HCT116 (cell line): ENCODE measurements around the gene THTPA. TPM values are rescaled to one million over a fixed set of nuclear protein-coding genes. Genes with fewer than 3 reads are reported as not detected.

Experiments used
- ATAC-seq: fragments of 200-7000 bp; cut with Tn5 transposase; 2 replicates; pipeline ENCODE4 v1.9.1; 2020; ENCODE audit warnings: mild to moderate bottlenecking, moderate library complexity
- BruUV-seq: library from RNA; stranded (reverse); fragments of 400-500 nt; replicated peaks from 2 replicates; lab custom pipeline; 2021; lab: Mats Ljungman, UMichigan
- CTCF ChIA-PET: fragments of 300-600 bp; sonication (Branson Sonifier 250); formaldehyde crosslinking; loops from one replicate; lab custom pipeline; 2021; ENCODE audit warnings: antibody characterized with exemption; lab: Charles Lee
- POLR2A ChIA-PET: fragments of 300-600, 350-600 bp; sonication (Branson Sonifier 250); formaldehyde crosslinking; loops from one replicate; lab custom pipeline; 2021; ENCODE audit warnings: antibody characterized with exemption; lab: Charles Lee
- RAD21 ChIA-PET, 2 experiments: fragments of 300-600 bp; sonication (Branson Sonifier 250); formaldehyde crosslinking; loops; one replicate each; lab custom pipeline; 2023; ENCODE audit warnings: low total read pairs in 2 of 2; ENCODE audit not compliant: uncharacterized antibody in 2 of 2, unreplicated experiment in 2 of 2, low non-redundant PET in 1 of 2; lab: Charles Lee
- DNase-seq: peaks from one replicate; pipeline ENCODE4 v3.0.0-alpha.2; 2010; ENCODE audit warnings: low read depth, low spot score
- H2AFZ ChIP-seq: fragments of 200-600 bp; shearing (Covaris generic), sonication (generic); 2 replicates; pipeline ENCODE4 v1.6.1; 2017; ENCODE audit warnings: low read depth, mixed run types, mixed read lengths, antibody characterized with exemption, low read length; ENCODE audit not compliant: poor library complexity, severe bottlenecking
- H3K27ac ChIP-seq: 2 replicates; pipeline ENCODE4 v1.5.1; 2012; ENCODE audit warnings: low read depth, low read length
- H3K27me3 ChIP-seq: fragments of 200-600 bp; sonication (generic); 2 replicates; pipeline ENCODE4 v1.6.1; 2016; ENCODE audit warnings: mixed run types, low read length, mixed read lengths; ENCODE audit not compliant: insufficient read depth
- H3K36me3 ChIP-seq, 2 experiments: fragments of 200-500 bp in 1 of 2; fragments of 200-600 bp in 1 of 2; sonication (Bioruptor generic) in 1 of 2; sonication (generic) in 1 of 2; 2 replicates each; pipeline versions ENCODE4 v1.5.1 to v1.6.1; 2014 to 2016; ENCODE audit warnings: low read length in 2 of 2, inconsistent platforms in 1 of 2, mixed read lengths in 1 of 2, mixed run types in 1 of 2; ENCODE audit not compliant: insufficient read depth in 2 of 2, control insufficient read depth in 1 of 2
- H3K4me1 ChIP-seq, 2 experiments: fragments of 200-600 bp in 1 of 2; sonication (generic) in 1 of 2; 2 replicates each; pipeline versions ENCODE4 v1.5.1 to v1.6.1; 2012 to 2017; ENCODE audit warnings: low read length in 2 of 2, inconsistent platforms in 1 of 2, mild to moderate bottlenecking in 1 of 2, mixed read lengths in 1 of 2, mixed run types in 1 of 2, moderate library complexity in 1 of 2; ENCODE audit not compliant: insufficient read depth in 2 of 2, control insufficient read depth in 1 of 2
- H3K4me2 ChIP-seq: fragments of 200-600 bp; sonication (generic); 2 replicates; pipeline ENCODE4 v1.6.1; 2017; ENCODE audit warnings: mixed run types, low read length, mixed read lengths
- H3K4me3 ChIP-seq, 2 experiments: fragments of 200-600 bp in 1 of 2; sonication (generic) in 1 of 2; replicated peaks in 1 of 2; 2 replicates each; pipeline ENCODE4 v1.5.1; 2011 to 2016; ENCODE audit warnings: low read length in 2 of 2, control low read depth in 1 of 2, low read depth in 1 of 2, mild to moderate bottlenecking in 1 of 2, mixed read lengths in 1 of 2, mixed run types in 1 of 2
- H3K79me2 ChIP-seq: fragments of 200-600 bp; sonication (generic); 2 replicates; pipeline ENCODE4 v1.6.1; 2017; ENCODE audit warnings: mild to moderate bottlenecking, mixed run types, low read length, moderate library complexity, mixed read lengths; ENCODE audit not compliant: insufficient read depth
- H3K9ac ChIP-seq: fragments of 200-600 bp; sonication (generic); 2 replicates; pipeline ENCODE4 v1.6.1; 2016; ENCODE audit warnings: low read length, mixed read lengths
- H3K9me2 ChIP-seq: fragments of 200-600 bp; sonication (generic), shearing (Covaris generic); 2 replicates; pipeline ENCODE4 v1.6.1; 2017; ENCODE audit warnings: mixed run types, mild to moderate bottlenecking, moderate library complexity; ENCODE audit not compliant: insufficient read depth
- H3K9me3 ChIP-seq, 2 experiments: fragments of 200-500 bp in 1 of 2; fragments of 200-600 bp in 1 of 2; sonication (Bioruptor generic) in 1 of 2; sonication (generic) in 1 of 2; 2 replicates each; pipeline ENCODE4 v1.6.1; 2014 to 2017; ENCODE audit warnings: low read length in 2 of 2, mixed read lengths in 2 of 2, inconsistent platforms in 1 of 2, low read depth in 1 of 2, mild to moderate bottlenecking in 1 of 2, mixed run types in 1 of 2, moderate library complexity in 1 of 2; ENCODE audit not compliant: control insufficient read depth in 1 of 2, insufficient read depth in 1 of 2
- H4K20me1 ChIP-seq: fragments of 200-600 bp; sonication (generic), shearing (Covaris generic); 2 replicates; pipeline ENCODE4 v1.6.1; 2017; ENCODE audit warnings: mixed run types, mild to moderate bottlenecking, moderate library complexity; ENCODE audit not compliant: insufficient read depth
- CTCF ChIP-seq, 3 experiments: fragments of 200-600 bp in 1 of 3; sonication (generic) in 1 of 3; IDR thresholded peaks in 2 of 3; conservative IDR thresholded peaks in 1 of 3; 2 replicates each; pipeline ENCODE4 v1.5.1; 2012 to 2017; ENCODE audit warnings: low read depth in 2 of 3, low read length in 2 of 3, antibody characterized with exemption in 1 of 3, borderline replicate concordance in 1 of 3, control low read depth in 1 of 3, mild to moderate bottlenecking in 1 of 3, mixed read lengths in 1 of 3, mixed run types in 1 of 3, moderate library complexity in 1 of 3; ENCODE audit not compliant: insufficient read depth in 1 of 3
- EZH2 ChIP-seq: fragments of 200-600 bp; sonication (generic); IDR thresholded peaks from 2 replicates; pipeline ENCODE4 v1.6.1; 2017; ENCODE audit warnings: antibody characterized with exemption, mixed run types
- POLR2A ChIP-seq: IDR thresholded peaks from 2 replicates; pipeline ENCODE4 v1.7.0; 2011; ENCODE audit warnings: borderline replicate concordance; ENCODE audit not compliant: insufficient read depth, insufficient read length; ENCODE audit errors: extremely low read depth
- POLR2AphosphoS5 ChIP-seq: IDR thresholded peaks from 2 replicates; pipeline ENCODE4 v1.6.1; 2011; ENCODE audit warnings: mild to moderate bottlenecking, low read depth, low read length, moderate library complexity
- YY1 ChIP-seq: IDR thresholded peaks from 2 replicates; pipeline ENCODE4 v1.6.1; 2011; ENCODE audit warnings: low read length, low read depth, moderate library complexity, mild to moderate bottlenecking; ENCODE audit not compliant: insufficient replicate concordance; ENCODE audit errors: extremely low read depth
- intact Hi-C: fragments of 100-400 bp; cut with micrococcal nuclease; formaldehyde crosslinking; loops from 2 replicates; pipeline ENCODE4 v1.10.0; 2022
- total RNA-seq: library from RNA; stranded (reverse); gene quantifications from one replicate; pipeline ENCODE4 v1.2.1, GENCODE V29; 2021; ENCODE audit not compliant: unreplicated experiment
- TF ChIP-seq, protein P1 (sequence below): IDR thresholded peaks from 2 replicates; pipeline ENCODE4 v1.6.1; 2012
- TF ChIP-seq, protein P2 (sequence below): IDR thresholded peaks from 2 replicates; pipeline ENCODE4 v1.6.1; 2012
- TF ChIP-seq, protein P3 (sequence below): IDR thresholded peaks from 2 replicates; pipeline ENCODE4 v1.6.1; 2011; ENCODE audit warnings: mild to moderate bottlenecking, low read length, moderate library complexity; ENCODE audit not compliant: insufficient replicate concordance; ENCODE audit errors: extremely low read depth

THTPA gene
- total RNA-seq, 1 experiment from 2014 or later = 5.8 TPM

GRCh38 chr14:23563473-23564180 lies 7.6 kb downstream of the THTPA start:
- POLR2A ChIA-PET = no interaction called here
- intact Hi-C loops = no loop called here
- peak; percentile 29 for TF ChIP-seq POLR2A
- TF ChIP-seq, protein P1, sequence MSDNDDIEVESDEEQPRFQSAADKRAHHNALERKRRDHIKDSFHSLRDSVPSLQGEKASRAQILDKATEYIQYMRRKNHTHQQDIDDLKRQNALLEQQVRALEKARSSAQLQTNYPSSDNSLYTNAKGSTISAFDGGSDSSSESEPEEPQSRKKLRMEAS = no peak
- TF ChIP-seq YY1 = no peak
- Histone ChIP-seq H3K4me3 (no peak overlapping the region), H3K9ac (no peak overlapping the region), H4K20me1 (no peaks in the 10 kb centered on the region), H3K9me2 (no peaks in the 10 kb centered on the region), H3K4me2 (no peak overlapping the region), H3K27ac (no peak overlapping the region), H3K36me3 (peaks cover 22% of the 10 kb centered on the region in 2 experiments), H3K79me2 (peaks cover 10% of the 10 kb centered on the region; the same call in 1 of the 2 replicates), H2AFZ (no peak overlapping the region), H3K9me3 (no peaks in the 10 kb centered on the region), H3K4me1 (peaks cover 12 to 21% of the 10 kb centered on the region in 2 experiments), H3K27me3 (no peaks in the 10 kb centered on the region)
- CTCF ChIA-PET = interaction anchor here (0.6 to 1.7 kb wide), 3 partner anchors 82 to 89 kb away, joined by 3 to 11 read pairs (median 3); no protein-coding TSS in a partner anchor
- BruUV-seq = no TSS peak
- no peak for DNase-seq
- RAD21 ChIA-PET = interaction anchor here in 1 of 2 experiments (0.8 kb wide), 1 partner anchor 85 kb away, joined by 6 read pairs; no protein-coding TSS in a partner anchor
- ATAC-seq = no peak

DNA sequence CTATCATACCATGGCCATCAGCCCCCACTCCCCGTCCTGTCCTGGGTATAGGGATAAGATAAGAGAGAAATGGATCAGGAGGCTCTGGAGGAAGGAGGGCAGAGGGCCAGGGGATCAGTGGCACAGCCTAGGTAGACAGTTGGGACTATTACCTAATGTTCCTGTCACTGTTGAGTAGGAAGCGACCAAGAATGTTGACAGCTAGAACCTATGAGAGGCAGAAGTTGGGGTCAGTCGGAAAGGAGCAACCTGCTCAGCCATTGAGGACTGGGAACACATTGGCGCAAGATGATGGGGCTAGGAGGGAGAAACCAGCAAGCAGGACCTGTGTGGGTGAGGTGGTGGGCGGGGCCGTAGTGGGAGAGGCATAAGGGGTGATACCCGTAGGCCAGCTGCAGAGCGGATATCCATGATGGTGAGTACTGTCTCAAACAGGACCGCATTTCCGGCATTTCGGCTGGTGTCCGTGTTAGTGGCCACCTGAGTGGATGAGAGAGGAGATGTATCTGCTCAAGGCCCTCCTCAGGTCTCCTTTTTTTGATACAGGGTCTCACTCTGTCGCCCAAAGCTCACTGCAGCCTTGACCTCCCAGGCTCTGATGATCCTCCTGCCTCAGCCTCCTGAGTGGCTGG lies 8.2 kb downstream of the THTPA start:
- no peak overlapping the region for H3K27ac ChIP-seq
- no peaks in the 10 kb centered on the region for H4K20me1 ChIP-seq
- H2AFZ ChIP-seq = no peak overlapping the region
- H3K36me3 ChIP-seq = peaks cover 17 to 22% of the 10 kb centered on the region in 2 experiments
- H3K27me3 ChIP-seq = no peaks in the 10 kb centered on the region
- ChIA-PET CTCF (interaction anchor here (1.7 kb wide), 1 partner anchor 86 kb away, joined by 11 read pairs; no protein-coding TSS in a partner anchor), RAD21 (no interaction called here), POLR2A (no interaction called here)
- H3K9me3 ChIP-seq = no peaks in the 10 kb centered on the region
- no peaks in the 10 kb centered on the region for H3K9me2 ChIP-seq
- no TSS peak for BruUV-seq
- intact Hi-C loops = no loop called here
- no peak for ATAC-seq
- H3K79me2 ChIP-seq = peaks cover 10% of the 10 kb centered on the region; the same call in 1 of the 2 replicates
- TF ChIP-seq EZH2 = no peak
- TF ChIP-seq POLR2AphosphoS5 = 0 out of 2 replicates have a peak, but pooled peaks have one; percentile 22
- TF ChIP-seq CTCF (IDR thresholded peaks at IDR 0.05 in 2 of 3, conservative IDR thresholded peaks at IDR 0.05 in 1 of 3; ENCODE audit: borderline replicate concordance in 1 of 3, insufficient read depth in 1 of 3, low read depth in 2 of 3, low read length in 2 of 3) = no peak
- TF ChIP-seq, protein P2, sequence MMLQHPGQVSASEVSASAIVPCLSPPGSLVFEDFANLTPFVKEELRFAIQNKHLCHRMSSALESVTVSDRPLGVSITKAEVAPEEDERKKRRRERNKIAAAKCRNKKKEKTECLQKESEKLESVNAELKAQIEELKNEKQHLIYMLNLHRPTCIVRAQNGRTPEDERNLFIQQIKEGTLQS = no peak
- TF ChIP-seq, protein P1 = no peak
- TF ChIP-seq, protein P3, sequence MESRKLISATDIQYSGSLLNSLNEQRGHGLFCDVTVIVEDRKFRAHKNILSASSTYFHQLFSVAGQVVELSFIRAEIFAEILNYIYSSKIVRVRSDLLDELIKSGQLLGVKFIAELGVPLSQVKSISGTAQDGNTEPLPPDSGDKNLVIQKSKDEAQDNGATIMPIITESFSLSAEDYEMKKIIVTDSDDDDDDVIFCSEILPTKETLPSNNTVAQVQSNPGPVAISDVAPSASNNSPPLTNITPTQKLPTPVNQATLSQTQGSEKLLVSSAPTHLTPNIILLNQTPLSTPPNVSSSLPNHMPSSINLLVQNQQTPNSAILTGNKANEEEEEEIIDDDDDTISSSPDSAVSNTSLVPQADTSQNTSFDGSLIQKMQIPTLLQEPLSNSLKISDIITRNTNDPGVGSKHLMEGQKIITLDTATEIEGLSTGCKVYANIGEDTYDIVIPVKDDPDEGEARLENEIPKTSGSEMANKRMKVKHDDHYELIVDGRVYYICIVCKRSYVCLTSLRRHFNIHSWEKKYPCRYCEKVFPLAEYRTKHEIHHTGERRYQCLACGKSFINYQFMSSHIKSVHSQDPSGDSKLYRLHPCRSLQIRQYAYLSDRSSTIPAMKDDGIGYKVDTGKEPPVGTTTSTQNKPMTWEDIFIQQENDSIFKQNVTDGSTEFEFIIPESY = no peak
- H3K9ac ChIP-seq = no peak overlapping the region
- H3K4me1 ChIP-seq = peaks cover 19 to 27% of the 10 kb centered on the region in 2 experiments
- DNase-seq = no peak
- no peak overlapping the region for H3K4me3 ChIP-seq
- no peak overlapping the region for H3K4me2 ChIP-seq
